Stimulated activated CD4-positive, alpha-beta T cell treated with anti-CD3 and anti-CD28 coated beads, Interleukin-2, amount 100 ng/mL, for 24 hours (primary cell): ENCODE data around the gene FOXN3.

Experiments used
- DNase-seq, 2 donors: peaks; one replicate each; pipeline ENCODE4 v3.0.0-alpha.2; 2020

Gene FOXN3

GRCh38 chr14:89245802-89246201, 171.2 kb downstream of the FOXN3 start:
- DNase-seq, result no peak

- no peak for DNase-seq
Measured at GRCh38 chr14:89244720-89245119, 172.3 kb downstream of the FOXN3 start.

GRCh38 chr14:89243741-89244140, 173.3 kb downstream of the FOXN3 start:
- DNase-seq, result no peak

DNA sequence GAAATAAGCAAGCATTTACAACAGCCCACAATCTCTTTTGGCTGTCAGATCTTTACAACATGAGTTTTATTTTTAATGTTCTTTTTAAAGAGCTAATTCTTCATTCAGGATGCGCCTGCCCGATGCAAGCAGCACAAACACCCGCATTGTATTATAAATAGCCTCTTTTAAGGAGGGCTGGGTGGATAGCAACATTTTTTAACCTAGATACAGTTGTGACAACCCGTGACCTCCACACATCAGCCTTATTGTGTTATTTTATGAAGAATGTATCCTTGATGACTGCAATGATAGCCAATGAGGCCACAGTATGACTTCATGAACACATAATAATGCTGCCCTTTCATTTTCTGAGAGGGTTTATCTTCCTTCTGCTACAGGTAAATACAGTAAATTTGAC, 173.7 kb downstream of the FOXN3 start:
- DNase-seq, result no peak

DNA sequence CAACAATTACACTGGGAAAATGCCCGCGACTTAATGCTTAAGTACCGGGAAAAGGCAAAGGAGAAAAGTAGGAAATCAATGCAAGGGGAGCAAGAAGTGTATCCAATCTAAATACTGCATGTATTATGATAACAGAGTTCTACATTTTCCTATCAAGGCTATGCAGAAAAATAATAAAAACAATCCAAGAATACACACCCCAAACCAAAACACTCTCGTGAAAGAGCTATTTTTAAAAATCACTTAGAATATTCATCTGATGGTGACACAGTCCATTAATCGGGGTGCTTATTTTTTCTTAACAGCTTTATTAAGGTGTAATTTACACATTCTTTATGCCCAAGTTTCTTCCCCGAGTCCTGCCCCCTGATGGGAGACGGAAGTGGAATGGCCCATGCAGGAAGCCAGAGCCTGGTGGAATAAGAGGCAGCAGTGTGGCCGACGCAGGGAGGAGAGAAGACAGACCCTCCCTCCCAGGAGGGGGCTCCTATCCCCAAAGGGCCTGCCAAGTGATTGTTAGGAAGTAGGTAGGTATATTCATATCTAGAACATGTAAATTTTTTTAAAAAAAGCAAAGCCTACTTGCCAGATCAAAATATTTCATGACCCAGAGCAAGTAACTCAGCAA, 174.3 kb downstream of the FOXN3 start:
- no peak for DNase-seq

GRCh38 chr14:89241934-89242651, 174.9 kb downstream of the FOXN3 start:
- no peak for DNase-seq

GRCh38 chr14:89241257-89241656, 175.8 kb downstream of the FOXN3 start:
- no peak for DNase-seq

- DNase-seq, result no peak
Measured at GRCh38 chr14:89240414-89240813, 176.6 kb downstream of the FOXN3 start.

DNA sequence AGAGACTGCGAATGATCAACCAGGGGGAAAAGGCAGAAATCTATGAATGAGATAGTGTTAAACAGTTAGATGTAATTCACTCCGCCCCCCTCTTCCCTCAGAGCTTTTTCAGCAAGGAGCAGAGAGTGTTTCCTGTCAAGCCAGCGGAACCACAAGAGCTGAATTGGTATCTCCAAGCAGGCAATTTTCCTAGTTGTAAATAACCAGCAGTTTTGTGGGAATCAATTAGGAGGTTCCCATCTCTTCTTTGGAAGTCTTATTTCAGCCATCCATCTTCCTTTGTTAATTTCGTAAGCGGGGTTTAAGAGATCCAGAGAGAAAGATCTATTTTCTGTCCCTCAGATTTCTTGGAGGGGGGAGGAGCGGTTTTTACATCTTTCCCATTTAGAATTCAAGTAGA, 178.0 kb downstream of the FOXN3 start:
- DNase-seq, result no peak

DNA sequence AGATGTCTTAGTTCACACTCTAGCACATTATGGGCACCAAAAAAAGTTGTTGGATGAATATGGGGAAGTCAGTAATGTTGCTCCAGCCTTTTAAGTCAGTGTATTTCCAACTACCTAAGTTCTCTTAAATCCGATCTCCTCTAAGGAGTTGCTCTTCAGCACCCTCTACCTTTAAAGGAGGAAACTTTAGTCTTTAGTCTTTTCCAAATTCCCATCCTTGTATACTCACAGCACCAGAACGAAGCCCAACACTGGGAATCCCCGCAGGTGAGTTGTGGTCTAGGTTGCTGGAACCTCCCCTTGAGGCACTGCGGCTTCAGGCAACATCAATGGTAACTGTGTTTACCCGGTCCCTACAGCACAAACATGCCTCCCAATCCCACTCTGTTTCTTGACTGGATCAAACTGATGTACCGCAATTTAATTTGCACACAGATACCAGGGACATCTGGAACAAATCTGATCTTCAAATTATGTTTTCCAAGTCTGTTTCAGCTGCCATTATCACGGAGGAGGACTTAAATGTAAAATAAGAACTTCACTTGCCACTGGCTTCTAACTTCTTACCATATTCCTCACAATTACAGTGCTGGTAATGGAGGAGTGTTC, 179.0 kb downstream of the FOXN3 start:
- no peak for DNase-seq

GRCh38 chr14:89236851-89237250, 180.2 kb downstream of the FOXN3 start:
- DNase-seq, result no peak

- no peak for DNase-seq
Measured at GRCh38 chr14:89233184-89233583, 183.8 kb downstream of the FOXN3 start.

DNA sequence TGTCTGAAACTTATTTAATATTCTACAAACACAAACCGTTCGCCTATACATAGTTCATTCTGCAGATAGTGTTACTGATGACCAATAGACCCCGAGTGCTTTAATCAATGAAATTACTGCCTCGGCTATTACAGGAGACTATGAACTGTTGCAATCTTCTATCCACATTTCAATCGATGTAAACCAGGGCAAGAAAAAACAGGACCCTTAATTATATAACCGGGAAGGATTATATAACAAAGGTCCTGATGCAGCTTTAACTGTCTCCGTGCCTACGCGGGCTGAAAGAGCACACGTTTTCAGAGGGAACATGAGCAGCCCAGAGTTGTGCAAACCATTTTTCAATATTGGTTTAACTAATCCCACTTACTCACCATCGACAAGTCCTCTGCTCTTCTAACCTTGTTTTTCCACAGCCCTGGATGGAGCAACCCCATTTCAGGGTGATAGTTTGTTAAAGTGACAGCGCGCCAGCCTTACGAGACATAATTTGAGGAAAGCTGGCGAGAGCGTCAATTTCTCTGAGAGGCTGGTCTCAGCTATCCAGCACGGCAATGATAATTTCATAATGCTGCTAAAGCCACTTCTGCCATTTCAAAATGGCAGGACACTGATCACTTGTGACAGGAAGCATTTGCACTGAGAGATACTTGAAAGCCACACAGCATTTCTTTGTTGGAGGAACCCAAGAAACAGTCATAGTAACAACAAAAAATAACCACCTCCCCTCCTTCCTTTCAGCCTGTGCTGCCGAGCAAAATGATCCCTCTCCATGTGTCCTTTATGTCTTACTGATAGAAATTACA, 184.6 kb downstream of the FOXN3 start:
- DNase-seq, result no peak

GRCh38 chr14:89231426-89232113, 185.5 kb downstream of the FOXN3 start:
- no peak for DNase-seq

DNA sequence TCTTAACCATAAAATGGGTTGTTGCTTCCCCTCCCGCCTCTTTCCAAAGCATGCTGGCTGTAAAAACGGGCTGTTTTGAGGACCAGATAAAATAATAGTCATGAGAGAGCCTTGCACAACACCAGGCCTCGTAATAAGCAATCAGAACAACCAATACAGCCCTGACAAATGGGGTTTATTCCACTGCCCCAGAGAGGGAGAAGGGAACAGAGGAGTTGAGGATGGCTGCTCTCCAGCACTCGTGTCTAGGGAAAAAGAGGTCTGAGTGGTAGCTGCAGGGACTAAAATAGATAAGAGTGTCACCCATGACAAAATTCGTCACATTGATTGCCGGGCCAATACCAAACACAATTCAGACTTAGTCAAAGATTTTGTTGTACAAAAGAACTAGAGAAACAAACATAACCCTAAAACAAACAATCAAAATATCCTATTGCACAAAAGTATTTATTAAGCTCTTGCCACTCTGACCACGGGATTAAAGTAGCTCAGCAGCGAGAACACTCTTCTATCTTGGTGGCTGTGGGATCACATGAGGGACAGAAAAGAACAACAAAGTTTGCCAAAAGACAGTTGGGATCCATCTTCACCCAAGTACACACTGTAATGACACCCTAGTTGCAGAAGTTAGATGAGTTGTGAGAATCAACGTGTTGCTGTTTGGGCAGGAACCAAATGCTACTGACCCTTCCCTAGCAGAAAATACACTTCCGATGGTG, 188.0 kb downstream of the FOXN3 start:
- no peak for DNase-seq

- no peak for DNase-seq
Measured at GRCh38 chr14:89227496-89227836, 189.6 kb downstream of the FOXN3 start.

DNA sequence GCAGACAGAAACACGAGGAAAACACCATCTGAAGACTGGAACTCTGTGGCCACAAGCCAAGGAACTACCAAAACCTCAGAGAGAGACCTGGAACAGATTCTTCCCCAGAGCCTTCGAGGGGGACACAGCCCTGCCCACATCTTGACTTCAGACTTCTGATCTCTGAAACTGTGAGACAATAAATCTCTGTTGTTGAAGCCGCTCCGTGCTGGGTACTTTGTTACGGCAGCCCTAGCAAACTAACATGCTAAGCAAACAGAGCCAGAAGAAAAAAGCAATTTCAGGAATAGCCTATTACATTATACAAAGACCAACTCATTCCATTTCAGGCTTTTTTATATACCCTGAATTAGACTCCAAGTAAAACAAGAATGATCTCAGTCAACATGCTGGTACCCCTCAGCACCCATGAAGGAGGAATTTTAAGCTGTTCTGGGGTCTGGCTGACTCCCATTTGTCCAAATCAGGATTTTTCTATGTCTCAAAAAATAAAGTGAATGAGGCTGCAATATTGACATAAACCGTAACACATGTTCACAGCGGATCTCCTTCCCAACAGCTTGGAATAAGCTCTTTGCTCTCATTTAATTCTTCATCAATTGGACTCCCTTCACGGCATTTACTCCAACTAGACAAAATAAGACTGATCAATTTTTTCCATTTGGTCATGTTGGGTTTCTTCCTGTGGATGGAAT, 190.1 kb downstream of the FOXN3 start:
- DNase-seq, result no peak

DNA sequence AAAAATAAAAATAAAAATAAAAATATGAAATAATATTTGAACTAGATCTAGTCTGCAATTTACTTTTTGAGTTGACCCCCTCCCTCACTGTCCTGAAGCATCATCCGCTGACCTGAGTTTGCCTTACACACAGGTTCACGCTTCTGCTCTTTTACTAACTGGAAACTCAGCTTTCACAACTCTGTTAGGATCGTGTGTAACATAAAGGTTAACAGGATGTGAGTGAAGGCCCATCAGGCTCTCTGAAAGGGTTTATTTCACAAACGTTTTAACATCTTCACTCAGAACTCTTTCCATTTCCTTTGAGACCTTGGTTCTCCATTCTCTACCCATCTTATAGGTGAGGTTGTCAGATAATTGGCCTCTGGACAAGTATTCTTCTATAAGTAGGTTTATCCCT, 191.4 kb downstream of the FOXN3 start:
- DNase-seq, result no peak

GRCh38 chr14:89221109-89221810, 195.8 kb downstream of the FOXN3 start:
- no peak for DNase-seq

DNA sequence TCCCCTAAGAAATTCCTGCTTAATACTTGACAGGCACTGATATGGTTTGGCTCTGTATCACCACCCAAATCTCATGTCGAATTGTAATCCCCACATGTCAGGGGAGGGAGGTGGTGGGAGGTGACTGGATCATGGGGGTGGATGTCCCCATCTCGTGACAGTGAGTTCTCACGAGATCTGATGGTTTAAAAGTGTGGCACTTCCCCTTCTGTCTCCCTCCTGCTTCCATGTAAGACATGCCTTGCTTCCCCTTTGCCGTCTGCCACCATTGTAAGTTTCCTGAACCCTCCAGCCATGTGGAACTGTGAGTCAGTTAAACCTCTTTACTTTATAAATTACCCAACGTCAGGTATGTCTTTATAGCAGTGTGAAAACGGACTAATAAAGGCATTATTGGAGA, 198.0 kb downstream of the FOXN3 start:
- no peak for DNase-seq

- no peak for DNase-seq
Measured at GRCh38 chr14:89217891-89218290, 199.1 kb downstream of the FOXN3 start.
